ENCODE measurements around the gene ENPP6.

DNA sequence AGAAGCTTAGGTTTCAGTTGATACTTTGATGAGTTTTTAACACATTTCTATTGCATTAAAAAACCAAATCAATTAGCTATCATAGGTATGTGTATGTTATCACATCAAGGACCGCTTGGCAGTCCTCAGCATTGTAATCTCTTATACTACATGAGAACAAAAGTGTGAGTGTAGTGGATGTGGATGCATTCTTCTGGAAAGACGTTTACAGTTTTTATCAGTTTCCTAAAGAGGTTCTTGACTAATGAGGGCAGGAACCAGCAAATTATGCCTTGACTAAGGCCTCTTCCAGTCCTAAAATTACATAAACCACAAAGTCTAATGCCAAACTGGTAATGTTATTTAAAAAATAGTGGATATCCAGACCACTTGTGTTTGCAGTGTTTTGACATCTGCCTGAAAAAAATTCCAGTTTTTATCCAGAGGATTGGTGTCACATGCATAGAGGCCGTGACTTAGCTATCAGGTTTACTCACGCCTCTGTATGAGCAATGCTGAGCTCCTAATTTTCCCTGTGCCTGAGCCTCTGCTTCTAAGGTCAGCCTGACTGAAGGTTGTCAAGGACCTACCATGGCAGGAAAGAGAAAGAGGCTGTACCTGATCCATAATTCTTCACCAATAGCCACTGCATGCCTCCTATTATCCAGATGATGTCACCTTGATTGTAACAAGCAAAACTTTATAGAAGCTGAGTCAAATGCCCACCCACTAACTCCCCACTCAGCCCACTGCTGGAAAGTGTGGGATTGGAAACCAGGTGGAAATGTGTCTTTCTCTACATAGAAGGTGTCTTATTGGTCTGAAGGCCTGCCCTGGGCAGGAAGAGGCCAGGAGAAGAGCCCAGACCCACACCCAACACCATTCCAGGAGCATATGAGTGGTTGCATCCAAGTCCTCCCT, 68.7 kb downstream of the ENPP6 start:
- TF ChIP-seq, protein P1, sequence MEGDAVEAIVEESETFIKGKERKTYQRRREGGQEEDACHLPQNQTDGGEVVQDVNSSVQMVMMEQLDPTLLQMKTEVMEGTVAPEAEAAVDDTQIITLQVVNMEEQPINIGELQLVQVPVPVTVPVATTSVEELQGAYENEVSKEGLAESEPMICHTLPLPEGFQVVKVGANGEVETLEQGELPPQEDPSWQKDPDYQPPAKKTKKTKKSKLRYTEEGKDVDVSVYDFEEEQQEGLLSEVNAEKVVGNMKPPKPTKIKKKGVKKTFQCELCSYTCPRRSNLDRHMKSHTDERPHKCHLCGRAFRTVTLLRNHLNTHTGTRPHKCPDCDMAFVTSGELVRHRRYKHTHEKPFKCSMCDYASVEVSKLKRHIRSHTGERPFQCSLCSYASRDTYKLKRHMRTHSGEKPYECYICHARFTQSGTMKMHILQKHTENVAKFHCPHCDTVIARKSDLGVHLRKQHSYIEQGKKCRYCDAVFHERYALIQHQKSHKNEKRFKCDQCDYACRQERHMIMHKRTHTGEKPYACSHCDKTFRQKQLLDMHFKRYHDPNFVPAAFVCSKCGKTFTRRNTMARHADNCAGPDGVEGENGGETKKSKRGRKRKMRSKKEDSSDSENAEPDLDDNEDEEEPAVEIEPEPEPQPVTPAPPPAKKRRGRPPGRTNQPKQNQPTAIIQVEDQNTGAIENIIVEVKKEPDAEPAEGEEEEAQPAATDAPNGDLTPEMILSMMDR (IDR thresholded peaks at IDR 0.05; ENCODE audit: poor library complexity, severe bottlenecking), result no peak
- TF ChIP-seq, protein P2, sequence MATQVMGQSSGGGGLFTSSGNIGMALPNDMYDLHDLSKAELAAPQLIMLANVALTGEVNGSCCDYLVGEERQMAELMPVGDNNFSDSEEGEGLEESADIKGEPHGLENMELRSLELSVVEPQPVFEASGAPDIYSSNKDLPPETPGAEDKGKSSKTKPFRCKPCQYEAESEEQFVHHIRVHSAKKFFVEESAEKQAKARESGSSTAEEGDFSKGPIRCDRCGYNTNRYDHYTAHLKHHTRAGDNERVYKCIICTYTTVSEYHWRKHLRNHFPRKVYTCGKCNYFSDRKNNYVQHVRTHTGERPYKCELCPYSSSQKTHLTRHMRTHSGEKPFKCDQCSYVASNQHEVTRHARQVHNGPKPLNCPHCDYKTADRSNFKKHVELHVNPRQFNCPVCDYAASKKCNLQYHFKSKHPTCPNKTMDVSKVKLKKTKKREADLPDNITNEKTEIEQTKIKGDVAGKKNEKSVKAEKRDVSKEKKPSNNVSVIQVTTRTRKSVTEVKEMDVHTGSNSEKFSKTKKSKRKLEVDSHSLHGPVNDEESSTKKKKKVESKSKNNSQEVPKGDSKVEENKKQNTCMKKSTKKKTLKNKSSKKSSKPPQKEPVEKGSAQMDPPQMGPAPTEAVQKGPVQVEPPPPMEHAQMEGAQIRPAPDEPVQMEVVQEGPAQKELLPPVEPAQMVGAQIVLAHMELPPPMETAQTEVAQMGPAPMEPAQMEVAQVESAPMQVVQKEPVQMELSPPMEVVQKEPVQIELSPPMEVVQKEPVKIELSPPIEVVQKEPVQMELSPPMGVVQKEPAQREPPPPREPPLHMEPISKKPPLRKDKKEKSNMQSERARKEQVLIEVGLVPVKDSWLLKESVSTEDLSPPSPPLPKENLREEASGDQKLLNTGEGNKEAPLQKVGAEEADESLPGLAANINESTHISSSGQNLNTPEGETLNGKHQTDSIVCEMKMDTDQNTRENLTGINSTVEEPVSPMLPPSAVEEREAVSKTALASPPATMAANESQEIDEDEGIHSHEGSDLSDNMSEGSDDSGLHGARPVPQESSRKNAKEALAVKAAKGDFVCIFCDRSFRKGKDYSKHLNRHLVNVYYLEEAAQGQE (IDR thresholded peaks at IDR 0.05; ENCODE audit: borderline replicate concordance), result no peak
- no peak for TF ChIP-seq EZH2 (IDR thresholded peaks at IDR 0.05; ENCODE audit: borderline replicate concordance, insufficient read depth, low read length, poor library complexity, severe bottlenecking)
- no peak for TF ChIP-seq POLR2AphosphoS5 (IDR thresholded peaks at IDR 0.05)

All from neural cell (in vitro differentiated cells).